Left forelimb (tissue), 1 donor: ENCODE measurements around the gene SFTPA2.
"Not testable (repeated sequence)": the region's sequence is repeated elsewhere in the genome, so short reads cannot be mapped to it uniquely, and the experiment has no call there.

ENCODE experiments used
- DNase-seq: peaks from one replicate; pipeline ENCODE4 v3.0.0-alpha.2; 2018; ENCODE audit warnings: low spot score

The SFTPA2 gene

DNA sequence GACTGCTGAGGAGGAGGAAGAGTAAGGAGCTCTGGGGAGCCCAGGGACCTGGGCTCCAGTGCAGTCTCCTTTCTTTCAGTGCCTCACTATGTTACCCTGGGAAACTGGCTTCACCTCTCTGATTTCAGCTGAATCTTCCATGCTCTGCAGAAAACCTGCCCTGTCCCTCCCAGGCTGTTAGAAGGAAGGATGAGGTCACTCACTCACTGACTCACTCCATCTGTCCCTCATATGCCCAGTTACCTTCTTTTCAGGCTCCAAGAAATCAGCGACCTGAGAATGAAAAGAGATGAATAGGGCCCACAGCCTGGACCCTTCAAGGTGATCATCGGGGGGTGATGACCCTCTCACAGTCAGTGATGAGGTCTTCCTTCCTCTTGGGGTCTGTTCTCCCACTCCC lies 481 bp downstream of the SFTPA2 start:
- no peak for DNase-seq

GRCh38 chr10:79556961-79557360 lies 3.2 kb downstream of the SFTPA2 start:
- not testable (repeated sequence) for DNase-seq

GRCh38 chr10:79555354-79556309 lies 4.6 kb downstream of the SFTPA2 start:
- DNase-seq = no peak

- no peak for DNase-seq
Observed at GRCh38 chr10:79552143-79552542, 8.1 kb downstream of the SFTPA2 start.

- DNase-seq = no peak
Observed at GRCh38 chr10:79547973-79548372, 12.2 kb downstream of the SFTPA2 start.

DNA sequence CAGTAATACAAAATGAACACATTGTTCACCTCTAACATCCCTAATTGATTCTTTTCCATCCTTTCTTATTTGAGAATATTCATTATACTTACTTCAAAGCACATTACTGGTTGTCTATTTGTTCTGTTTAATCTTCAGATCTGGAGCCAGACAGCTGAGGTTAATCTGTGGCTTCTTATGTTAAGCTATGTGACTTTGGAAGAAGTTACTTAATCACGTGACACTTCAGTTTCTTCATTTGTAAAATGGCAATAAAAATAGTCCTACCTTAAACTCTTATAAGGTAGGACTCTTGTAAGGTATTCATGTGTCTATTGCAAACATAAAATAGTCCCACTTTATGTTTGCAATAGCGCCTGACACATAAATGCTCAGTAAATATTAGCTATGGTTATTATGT lies 13.1 kb downstream of the SFTPA2 start:
- not testable (repeated sequence) for DNase-seq

GRCh38 chr10:79544926-79545659 lies 15.1 kb downstream of the SFTPA2 start:
- not testable (repeated sequence) for DNase-seq

- DNase-seq = not testable (repeated sequence)
Observed at GRCh38 chr10:79544408-79544807, 15.8 kb downstream of the SFTPA2 start.

DNA sequence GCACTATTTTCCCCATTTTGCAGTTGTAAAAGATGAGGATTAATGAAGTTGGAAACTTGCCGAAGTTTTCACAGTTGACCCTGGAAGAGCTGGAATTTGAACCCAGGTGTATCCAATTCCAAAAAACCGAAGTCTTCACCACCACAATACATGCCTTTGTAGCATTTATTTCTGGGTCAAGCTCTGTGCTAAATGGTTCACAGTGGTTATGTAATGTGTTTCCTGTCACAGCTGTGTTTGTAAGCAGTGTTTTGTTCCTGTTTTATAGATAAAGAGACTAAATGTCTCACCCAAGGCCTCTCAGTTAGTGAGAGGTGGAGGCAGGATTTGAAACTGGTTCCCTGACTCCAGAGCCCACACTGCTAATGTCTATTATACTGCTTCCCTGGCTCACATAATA lies 17.6 kb downstream of the SFTPA2 start:
- DNase-seq = no peak

DNA sequence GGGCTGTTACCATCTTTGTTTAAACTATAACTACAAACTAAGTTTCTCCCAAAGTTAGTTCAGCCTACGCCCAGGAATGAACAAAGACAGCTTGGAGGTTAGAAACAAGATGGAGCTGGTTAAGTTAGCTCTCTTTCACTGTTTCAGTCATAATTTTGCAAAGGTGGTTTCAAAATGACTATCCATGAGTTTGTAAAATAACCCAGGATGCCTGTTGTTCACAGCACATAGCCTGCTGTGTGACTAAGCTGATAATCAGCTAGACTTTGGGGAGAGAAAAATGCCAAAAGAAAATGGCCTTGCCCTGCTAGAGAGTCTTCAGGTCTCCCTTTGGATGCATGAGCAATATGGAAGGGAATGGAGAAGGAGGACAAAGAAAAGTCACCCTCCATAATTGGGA lies 19.3 kb downstream of the SFTPA2 start:
- DNase-seq = not testable (repeated sequence)

DNA sequence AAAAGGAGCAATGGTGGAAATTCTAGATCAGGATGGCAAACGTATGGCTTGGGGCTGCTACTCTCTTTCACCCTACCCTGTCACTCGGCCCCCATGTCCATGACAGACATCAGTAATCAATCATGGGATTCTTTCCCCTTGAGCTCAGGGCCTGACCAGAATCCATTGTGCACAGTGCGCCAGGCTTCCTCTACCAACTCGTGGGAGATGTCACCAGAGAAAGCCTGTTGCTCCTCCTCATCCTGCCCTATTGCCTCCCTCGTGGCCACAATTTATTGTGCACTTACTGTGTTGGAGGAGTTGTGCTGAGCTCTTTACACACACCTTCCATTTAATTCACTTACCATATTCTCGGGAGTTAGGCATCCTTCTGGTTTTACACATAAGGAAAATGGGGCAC lies 21.9 kb downstream of the SFTPA2 start:
- not testable (repeated sequence) for DNase-seq

DNA sequence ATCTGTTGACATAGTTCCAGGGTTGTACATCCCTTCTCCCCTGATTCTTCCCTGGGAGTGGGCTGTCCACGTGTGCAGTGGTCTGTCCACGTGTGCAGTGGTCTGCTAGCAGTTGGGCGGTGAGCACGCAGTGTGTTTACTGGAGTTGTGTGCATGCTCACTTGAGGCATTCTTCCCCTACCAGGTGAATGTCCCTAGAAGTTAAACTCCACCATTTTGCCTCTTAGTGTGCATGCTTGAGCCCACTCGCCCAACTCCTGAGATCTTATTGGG lies 26.4 kb downstream of the SFTPA2 start:
- not testable (repeated sequence) for DNase-seq

DNA sequence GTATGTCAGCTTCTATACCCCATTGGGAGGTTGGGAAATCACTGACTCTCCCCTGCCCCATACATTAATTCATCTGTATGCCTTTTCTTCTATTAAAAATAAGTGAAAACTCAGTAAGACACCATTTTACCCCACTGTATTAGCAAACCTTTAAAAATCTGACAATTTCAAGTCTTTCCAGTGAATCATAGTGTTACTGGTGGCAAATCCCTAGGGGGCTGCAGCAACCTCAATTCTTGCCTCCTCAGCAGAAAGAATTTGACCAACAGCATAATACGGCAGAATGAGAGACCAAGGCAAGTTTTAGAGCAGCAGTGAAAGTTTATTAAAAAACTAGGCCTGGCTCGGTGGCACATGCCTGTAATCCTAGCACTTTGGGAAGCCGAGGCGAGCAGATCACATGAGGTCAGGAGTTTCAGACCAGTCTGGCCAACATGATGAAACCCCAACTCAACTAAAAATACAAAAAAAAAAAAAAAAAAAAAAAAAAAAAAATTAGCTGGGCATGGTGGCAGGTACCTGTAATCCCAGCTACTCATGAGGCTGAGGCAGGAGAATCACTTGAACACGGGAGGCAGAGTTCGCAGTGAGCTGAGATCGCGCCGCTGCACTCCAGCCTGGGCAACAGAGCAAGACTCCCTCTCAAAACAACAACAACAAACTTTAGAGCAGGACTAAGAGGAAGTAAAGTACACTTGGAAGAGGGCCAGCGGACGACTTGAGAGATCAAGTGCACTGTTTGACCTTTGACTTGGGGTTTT lies 26.9 kb downstream of the SFTPA2 start:
- DNase-seq = not testable (repeated sequence)

DNA sequence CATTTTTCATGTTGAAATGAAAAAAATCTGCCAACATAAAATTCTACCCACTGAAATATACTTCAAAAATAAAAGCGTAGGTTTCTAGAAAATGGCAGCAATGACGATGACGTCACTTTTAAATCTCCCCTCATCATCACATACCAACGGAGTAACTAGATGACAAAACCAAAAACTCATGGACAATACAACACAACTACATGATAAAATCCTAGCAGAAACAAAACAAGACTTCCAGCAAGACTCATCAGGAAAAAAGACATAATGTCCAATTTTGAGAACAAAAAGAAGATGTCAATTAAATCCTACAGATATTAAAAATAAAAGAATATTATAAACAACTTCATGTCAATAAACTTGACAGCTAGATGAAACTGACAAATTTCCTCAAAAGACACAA lies 31.9 kb downstream of the SFTPA2 start:
- not testable (repeated sequence) for DNase-seq

GRCh38 chr10:79525049-79525710 lies 35.0 kb downstream of the SFTPA2 start:
- not testable (repeated sequence) for DNase-seq

- not testable (repeated sequence) for DNase-seq
Observed at GRCh38 chr10:79523157-79523853, 36.9 kb downstream of the SFTPA2 start.

DNA sequence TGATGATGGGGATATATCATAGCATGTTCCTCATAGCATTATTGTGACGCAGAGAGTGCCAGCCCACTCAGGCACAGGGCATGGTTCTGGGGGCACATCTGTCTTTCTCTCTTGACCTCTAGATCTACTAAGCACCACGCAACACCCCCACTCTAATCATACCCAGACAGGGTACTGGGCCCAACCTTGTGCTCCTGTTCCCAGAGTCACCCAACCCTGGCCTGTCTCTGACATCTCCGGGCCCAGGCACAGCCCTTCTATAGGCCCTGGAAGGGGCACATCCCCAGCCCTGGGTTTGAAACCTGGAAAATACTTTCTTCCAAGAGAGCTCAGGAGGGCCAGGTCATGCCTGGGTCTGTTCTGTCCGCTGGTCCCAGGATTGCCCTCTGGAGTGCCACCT lies 37.7 kb downstream of the SFTPA2 start:
- not testable (repeated sequence) for DNase-seq

GRCh38 chr10:79521751-79522150 lies 38.5 kb downstream of the SFTPA2 start:
- DNase-seq = not testable (repeated sequence)

DNA sequence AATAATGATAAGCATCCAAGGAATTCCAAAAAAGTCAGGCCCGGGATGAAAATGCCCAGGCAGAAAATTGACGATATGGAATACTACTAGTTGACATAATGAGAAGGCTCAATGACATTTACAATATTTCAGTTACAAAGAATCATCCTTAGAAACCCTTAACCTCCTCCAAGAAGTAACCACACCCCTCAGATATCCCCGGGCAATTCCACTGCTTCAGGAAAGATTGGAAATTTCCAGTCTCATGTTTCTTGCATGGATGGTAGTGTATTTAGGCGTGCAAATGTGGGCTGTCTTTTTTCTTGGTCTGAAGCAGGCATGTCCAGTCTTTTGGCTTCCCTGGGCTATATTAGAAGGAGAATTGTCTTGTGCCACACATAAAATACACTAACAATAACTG lies 42.6 kb downstream of the SFTPA2 start:
- DNase-seq = not testable (repeated sequence)

- not testable (repeated sequence) for DNase-seq
Observed at GRCh38 chr10:79516532-79517205, 43.5 kb downstream of the SFTPA2 start.
